ENCODE measurements around the gene NACA2. TPM values are rescaled to one million over a fixed set of nuclear protein-coding genes. Genes with fewer than 3 reads are reported as not detected.
"Not testable (repeated sequence)": the region's sequence is repeated elsewhere in the genome, so short reads cannot be mapped to it uniquely, and the experiment has no call there.

The NACA2 gene
- total RNA-seq, 2 donors from 2014 or later, result 0.32 TPM; not detected in 1

- no peak for TF ChIP-seq CTCF (IDR thresholded peaks at IDR 0.05)
- intact Hi-C loops (cut with DNase I), result no loop called here
- H3K36me3 ChIP-seq, result no peaks in the 10 kb centered on the region
- no peaks in the 10 kb centered on the region for H3K4me1 ChIP-seq
- no peak for DNase-seq
- H3K4me3 ChIP-seq, result no peak overlapping the region
- no peaks in the 10 kb centered on the region for H3K27me3 ChIP-seq
- H3K27ac ChIP-seq, result no peak overlapping the region
- H3K9me3 ChIP-seq, result no peaks in the 10 kb centered on the region
- no peak overlapping the region for H3K9ac ChIP-seq (ENCODE audit: low read depth in 2 of 2, low read length in 2 of 2)
Measured at GRCh38 chr17:61587242-61587641, 3.8 kb downstream of the NACA2 start.

GRCh38 chr17:61586622-61587021, 4.4 kb downstream of the NACA2 start:
- H3K27me3 ChIP-seq; intact Hi-C loops (cut with DNase I); H3K9me3 ChIP-seq; H3K9ac ChIP-seq (ENCODE audit: low read depth in 2 of 2, low read length in 2 of 2); H3K4me1 ChIP-seq; H3K4me3 ChIP-seq; H3K27ac ChIP-seq; H3K36me3 ChIP-seq; DNase-seq: not testable (repeated sequence)

- intact Hi-C loops (cut with DNase I), result no loop called here
- H3K9ac ChIP-seq (ENCODE audit: low read depth in 2 of 2, low read length in 2 of 2), result no peak overlapping the region
Measured at GRCh38 chr17:61586031-61586566, 4.9 kb downstream of the NACA2 start.

GRCh38 chr17:61584866-61585265, 6.2 kb downstream of the NACA2 start:
- Histone ChIP-seq H3K4me1 (no peaks in the 10 kb centered on the region), H3K4me3 (no peak overlapping the region), H3K27me3 (no peaks in the 10 kb centered on the region), H3K27ac (no peak overlapping the region), H3K9me3 (no peaks in the 10 kb centered on the region), H3K9ac (ENCODE audit: low read depth in 2 of 2, low read length in 2 of 2) (no peak overlapping the region), H3K36me3 (no peaks in the 10 kb centered on the region)
- no peak for DNase-seq
- intact Hi-C loops (cut with DNase I), result no loop called here
- no peak for TF ChIP-seq CTCF (IDR thresholded peaks at IDR 0.05)

More at GRCh38 chr17:61586031-61586566, 4.9 kb downstream of the NACA2 start:
- no peak for DNase-seq
- H3K36me3 ChIP-seq, result no peaks in the 10 kb centered on the region
- no peaks in the 10 kb centered on the region for H3K27me3 ChIP-seq
- no peaks in the 10 kb centered on the region for H3K4me1 ChIP-seq
- H3K27ac ChIP-seq, result no peak overlapping the region
- TF ChIP-seq CTCF (IDR thresholded peaks at IDR 0.05), result no peak
- no peaks in the 10 kb centered on the region for H3K9me3 ChIP-seq
- H3K4me3 ChIP-seq, result no peak overlapping the region

GRCh38 chr17:61584266-61584665, 6.8 kb downstream of the NACA2 start:
- Histone ChIP-seq H3K27ac (no peak overlapping the region), H3K4me1 (no peaks in the 10 kb centered on the region), H3K36me3 (no peaks in the 10 kb centered on the region), H3K9ac (ENCODE audit: low read depth in 2 of 2, low read length in 2 of 2) (no peak overlapping the region), H3K4me3 (no peak overlapping the region), H3K27me3 (no peaks in the 10 kb centered on the region), H3K9me3 (no peaks in the 10 kb centered on the region)
- DNase-seq, result no peak
- TF ChIP-seq CTCF (IDR thresholded peaks at IDR 0.05), result no peak
- intact Hi-C loops (cut with DNase I), result no loop called here

- no peaks in the 10 kb centered on the region for H3K27me3 ChIP-seq
Measured at GRCh38 chr17:61583660-61584264, 7.3 kb downstream of the NACA2 start.

More at GRCh38 chr17:61583660-61584264, 7.3 kb downstream of the NACA2 start:
- Histone ChIP-seq H3K9ac (ENCODE audit: low read depth in 2 of 2, low read length in 2 of 2) (no peak overlapping the region), H3K4me3 (no peak overlapping the region), H3K27ac (no peak overlapping the region), H3K9me3 (no peaks in the 10 kb centered on the region), H3K4me1 (no peaks in the 10 kb centered on the region), H3K36me3 (no peaks in the 10 kb centered on the region)
- no peak for DNase-seq
- TF ChIP-seq CTCF (IDR thresholded peaks at IDR 0.05), result no peak
- intact Hi-C loops (cut with DNase I), result no loop called here

All from colonic mucosa (tissue), 4 donors.